Astrocyte of the hippocampus (primary cell): ENCODE results near the gene ANKRD27.

Experiments
- DNase-seq: peaks from one replicate; pipeline ENCODE4 v3.0.0; 2011; ENCODE audit warnings: low read depth, low spot score

Gene ANKRD27

DNA sequence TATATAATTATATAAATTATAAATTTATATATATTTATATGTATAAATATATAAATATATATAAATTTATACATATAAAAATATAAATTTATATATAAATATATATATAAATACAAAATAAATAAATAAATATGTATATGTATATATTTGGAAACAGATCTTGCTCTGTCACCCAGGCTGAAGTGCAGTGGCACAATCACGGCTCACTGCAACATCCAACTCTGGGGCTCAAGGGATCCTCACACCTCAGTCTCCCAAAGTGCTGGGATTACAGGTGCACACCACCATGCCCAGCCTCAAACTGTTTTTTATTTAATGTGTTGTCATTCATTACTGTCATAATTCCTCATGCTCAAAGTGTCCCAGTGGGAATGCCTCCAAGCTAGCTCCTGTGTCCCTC, 119.2 kb downstream of the ANKRD27 start:
- no peak for DNase-seq

DNA sequence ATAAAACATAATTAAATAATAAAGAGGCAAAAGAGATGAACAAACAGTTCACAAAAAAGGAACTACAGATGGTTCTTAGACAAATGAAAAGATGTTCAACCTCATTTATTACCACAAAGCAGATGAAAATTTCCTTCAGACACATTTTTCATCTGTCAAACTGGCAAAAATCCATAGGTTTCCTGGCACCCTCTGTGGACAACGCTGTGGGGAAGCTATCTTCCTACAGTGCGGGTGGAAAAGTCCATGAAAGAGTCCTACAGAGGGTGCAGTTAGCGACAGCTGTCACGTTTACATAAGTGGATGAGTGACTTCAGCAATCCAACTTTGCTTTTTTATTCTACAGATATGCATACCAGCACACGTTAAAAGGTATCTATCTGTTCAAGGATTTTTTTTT, 124.3 kb downstream of the ANKRD27 start:
- no peak for DNase-seq
